Spleen (tissue), 7 donors: ENCODE results near the gene MED19.

Experiments used
- POLR2A ChIP-seq, 3 donors: fragments of 450-650 bp; IDR thresholded peaks; one replicate each; pipeline ENCODE4 v1.5.1; 2017; ENCODE audit warnings: antibody characterized with exemption in 3 of 3, mild to moderate bottlenecking in 1 of 3
- POLR2AphosphoS5 ChIP-seq, 3 donors: sonication (generic); formaldehyde crosslinking; IDR thresholded peaks; one replicate each; pipeline ENCODE4 v1.5.1; 2017; ENCODE audit warnings: antibody characterized with exemption in 3 of 3
- TF ChIP-seq, protein P1 (sequence below), 11 experiments: fragments of 200-600 bp in 7 of 11; fragments of 450-650 bp in 4 of 11; sonication (generic) in 4 of 11; IDR thresholded peaks in 8 of 11; conservative IDR thresholded peaks in 3 of 11; 1 replicate in 7 of 11; 2 replicates in 4 of 11; pipeline versions ENCODE4 v1.4.0 to v1.8.0; 2016 to 2021; ENCODE audit warnings: antibody characterized with exemption in 11 of 11, inconsistent platforms in 4 of 11, mild to moderate bottlenecking in 1 of 11
- donor health status: DM: no; HTN: no; CAD: no; lungs with moderate emphysema.
- donor health status: DM: no; HTN: no; CAD: no.
- donor health status: DM: no; HTN: no; CAD: no.

DNA sequence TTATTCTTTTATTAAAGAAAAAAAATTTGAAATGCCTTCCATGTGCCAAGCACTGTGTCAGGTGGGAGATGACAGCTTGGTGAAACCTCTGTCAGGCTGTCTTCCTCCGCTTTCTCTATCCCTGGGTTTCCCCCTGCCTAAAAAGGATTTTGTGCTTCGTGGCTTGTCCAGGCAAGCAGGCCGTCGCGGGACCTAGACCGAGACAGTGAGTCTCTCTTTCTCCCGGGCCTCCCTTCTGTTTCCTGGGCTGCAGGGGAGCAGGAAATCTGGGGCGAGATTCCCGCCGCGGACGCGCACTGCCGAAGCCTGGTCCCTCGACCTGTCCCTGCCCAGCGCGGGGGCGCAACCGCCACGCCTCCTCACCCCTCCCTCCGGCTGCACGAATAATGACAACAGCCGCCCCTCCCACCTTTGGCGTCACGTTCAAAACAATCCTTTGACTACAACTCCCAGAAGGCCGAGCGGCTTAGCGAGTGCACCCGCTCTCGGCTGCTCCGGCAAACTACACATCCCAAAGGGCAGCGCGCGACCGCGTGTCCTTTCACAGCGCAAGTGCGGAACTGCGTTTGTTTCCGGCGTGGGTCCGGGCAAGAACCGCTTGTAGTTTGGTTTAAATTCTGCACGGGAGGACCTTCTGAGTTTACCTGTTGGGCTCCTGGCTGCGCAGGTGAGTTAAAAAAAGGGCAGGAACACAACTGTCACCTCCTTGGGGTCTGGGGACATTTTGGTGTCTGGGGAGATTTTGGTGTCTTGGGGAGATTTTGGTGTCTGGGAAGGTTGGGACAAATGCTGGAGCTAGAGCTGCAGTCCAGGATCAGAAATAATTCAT, 54.6 kb downstream of the MED19 start, which contains the start of gene CLP1:
- TF ChIP-seq, protein P1, sequence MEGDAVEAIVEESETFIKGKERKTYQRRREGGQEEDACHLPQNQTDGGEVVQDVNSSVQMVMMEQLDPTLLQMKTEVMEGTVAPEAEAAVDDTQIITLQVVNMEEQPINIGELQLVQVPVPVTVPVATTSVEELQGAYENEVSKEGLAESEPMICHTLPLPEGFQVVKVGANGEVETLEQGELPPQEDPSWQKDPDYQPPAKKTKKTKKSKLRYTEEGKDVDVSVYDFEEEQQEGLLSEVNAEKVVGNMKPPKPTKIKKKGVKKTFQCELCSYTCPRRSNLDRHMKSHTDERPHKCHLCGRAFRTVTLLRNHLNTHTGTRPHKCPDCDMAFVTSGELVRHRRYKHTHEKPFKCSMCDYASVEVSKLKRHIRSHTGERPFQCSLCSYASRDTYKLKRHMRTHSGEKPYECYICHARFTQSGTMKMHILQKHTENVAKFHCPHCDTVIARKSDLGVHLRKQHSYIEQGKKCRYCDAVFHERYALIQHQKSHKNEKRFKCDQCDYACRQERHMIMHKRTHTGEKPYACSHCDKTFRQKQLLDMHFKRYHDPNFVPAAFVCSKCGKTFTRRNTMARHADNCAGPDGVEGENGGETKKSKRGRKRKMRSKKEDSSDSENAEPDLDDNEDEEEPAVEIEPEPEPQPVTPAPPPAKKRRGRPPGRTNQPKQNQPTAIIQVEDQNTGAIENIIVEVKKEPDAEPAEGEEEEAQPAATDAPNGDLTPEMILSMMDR (IDR thresholded peaks at IDR 0.05 in 8 of 11, conservative IDR thresholded peaks at IDR 0.05 in 3 of 11): peak in 5 of 11 experiments; percentile 14 to 59 (median 32)
- TF ChIP-seq POLR2AphosphoS5 (IDR thresholded peaks at IDR 0.05): peak; percentile 93 to 96 (median 95)
- peak in 1 of 3 donors; percentile 55 for TF ChIP-seq POLR2A (IDR thresholded peaks at IDR 0.05)
